GM12801 (cell line): ENCODE results near the gene SEL1L.

Source experiments
- TF ChIP-seq, protein P1 (sequence below): IDR thresholded peaks from one replicate; pipeline ENCODE4 v1.5.1; 2011; ENCODE audit warnings: control low read depth; ENCODE audit not compliant: insufficient read length; ENCODE audit errors: extremely low read depth

The SEL1L gene

DNA sequence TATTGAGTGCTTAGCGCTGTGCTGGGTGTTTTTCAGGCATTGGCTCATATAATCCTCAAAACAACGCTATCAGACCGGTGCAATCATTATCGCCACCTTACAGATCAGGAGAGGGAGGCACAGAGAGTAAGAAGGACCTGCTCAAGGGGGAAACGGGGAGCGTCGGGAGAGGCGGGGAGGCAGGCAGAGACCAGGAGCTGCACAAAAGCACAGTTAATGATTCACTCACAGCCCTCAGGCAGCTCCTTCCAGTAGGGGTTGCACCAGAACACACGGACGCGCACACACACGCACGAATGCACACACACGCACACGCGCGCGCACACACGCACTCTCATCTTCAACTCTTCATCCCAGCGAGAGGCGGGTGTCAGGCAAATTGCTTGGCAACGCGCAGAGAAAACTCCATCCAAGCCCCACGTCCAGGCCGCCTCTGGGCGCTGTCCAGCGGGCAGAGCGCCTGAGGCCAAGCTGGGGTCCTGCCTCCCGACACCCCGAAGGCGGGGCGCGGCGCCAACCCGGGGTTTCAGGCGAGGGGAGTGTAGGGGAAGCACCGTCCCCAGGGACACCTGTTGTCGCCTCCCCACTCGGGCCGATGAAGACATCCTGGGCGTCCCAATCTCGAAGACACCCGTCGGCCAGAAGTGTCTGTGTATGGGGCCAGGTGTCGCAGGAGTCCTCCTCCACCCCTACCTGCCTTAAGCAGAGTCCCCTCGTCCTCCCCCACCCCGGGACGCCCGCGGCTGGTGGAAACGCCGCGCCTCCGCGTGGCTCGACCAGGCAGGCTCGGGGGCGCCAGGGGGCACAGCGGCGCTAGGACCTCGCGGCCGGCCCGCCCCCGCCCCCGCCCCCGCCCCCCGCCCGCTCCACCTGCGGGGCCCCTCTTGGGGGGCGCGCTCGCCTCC, 98.0 kb downstream of the SEL1L start:
- TF ChIP-seq, protein P1, sequence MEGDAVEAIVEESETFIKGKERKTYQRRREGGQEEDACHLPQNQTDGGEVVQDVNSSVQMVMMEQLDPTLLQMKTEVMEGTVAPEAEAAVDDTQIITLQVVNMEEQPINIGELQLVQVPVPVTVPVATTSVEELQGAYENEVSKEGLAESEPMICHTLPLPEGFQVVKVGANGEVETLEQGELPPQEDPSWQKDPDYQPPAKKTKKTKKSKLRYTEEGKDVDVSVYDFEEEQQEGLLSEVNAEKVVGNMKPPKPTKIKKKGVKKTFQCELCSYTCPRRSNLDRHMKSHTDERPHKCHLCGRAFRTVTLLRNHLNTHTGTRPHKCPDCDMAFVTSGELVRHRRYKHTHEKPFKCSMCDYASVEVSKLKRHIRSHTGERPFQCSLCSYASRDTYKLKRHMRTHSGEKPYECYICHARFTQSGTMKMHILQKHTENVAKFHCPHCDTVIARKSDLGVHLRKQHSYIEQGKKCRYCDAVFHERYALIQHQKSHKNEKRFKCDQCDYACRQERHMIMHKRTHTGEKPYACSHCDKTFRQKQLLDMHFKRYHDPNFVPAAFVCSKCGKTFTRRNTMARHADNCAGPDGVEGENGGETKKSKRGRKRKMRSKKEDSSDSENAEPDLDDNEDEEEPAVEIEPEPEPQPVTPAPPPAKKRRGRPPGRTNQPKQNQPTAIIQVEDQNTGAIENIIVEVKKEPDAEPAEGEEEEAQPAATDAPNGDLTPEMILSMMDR: no peak

DNA sequence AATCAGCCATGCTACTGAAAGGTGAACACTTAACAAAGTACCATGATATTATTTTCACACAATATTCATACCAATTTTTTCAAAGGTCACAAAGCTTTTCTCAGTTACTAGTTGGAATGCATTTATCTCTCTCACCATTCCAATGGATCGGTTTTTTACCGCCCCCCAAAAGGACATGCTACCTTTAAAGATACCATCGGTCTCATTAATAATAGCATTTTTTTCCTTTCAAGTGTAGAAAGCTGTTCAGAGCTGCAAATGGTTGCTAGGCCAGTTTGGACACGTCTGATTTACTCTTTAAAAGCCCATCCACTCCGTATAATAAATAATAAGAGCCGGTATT, 98.6 kb downstream of the SEL1L start:
- TF ChIP-seq, protein P1: no peak

DNA sequence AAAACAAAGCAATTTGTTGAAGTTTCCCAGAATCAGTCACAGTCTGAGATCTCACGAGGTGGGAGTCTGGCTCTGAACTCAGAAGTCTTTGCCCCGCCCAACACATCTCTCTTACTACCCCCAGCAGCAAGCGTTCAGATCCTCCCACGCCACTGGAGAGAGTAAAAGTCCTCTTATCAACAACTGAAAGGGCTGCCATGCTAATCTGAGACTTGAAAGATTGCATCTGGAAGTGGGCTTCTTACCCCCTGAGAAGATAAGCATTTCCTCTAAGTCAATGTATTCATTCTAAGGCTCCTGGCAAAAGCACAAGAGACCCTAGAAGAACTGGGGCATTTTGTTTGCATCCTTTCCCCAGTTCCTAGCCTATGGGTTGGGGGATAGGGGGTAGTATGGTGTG, 99.4 kb downstream of the SEL1L start:
- TF ChIP-seq, protein P1: no peak

DNA sequence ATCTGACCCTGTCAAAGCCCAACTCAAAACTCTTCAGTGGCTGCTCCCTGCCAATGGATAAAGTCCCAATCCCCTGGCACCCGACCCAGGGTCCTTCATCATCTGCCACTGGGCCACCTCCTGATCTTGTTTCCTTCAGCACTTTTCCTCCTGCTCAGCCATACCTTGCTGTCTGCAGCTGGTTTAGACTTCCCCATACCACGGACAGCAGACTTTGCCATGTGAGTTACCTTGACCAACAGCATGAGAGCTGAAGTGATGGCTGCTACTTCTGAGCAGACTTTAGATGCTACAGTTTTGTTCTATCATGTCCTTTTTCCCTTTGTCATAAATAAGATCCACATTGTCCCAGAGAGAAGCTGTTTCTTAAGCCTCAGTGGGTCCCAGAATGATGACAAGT, 100.3 kb downstream of the SEL1L start:
- TF ChIP-seq, protein P1: no peak

DNA sequence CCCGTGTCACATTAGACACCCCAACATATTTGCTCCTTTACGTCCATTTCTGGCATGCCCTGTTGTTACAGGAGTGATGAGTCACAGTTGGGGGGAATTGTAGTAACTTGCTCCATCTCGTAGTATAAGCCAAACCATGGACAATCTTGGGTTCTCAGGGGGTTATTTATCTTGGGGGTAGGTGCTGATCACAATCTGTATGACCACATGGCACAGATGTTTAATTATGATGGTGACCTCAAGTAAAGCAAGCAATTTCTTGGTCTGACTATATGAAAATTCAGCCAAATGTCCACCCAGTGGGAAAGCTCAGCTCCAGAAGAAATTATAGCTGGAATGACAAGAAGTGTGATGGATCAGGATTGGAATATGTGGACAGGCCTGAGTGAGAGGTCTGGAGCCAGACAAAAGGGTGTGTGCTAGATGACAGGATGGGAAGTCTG, 101.4 kb downstream of the SEL1L start:
- TF ChIP-seq, protein P1: no peak

- TF ChIP-seq, protein P1: no peak
Measured at GRCh38 chr14:81430235-81430634, 103.4 kb downstream of the SEL1L start.

- TF ChIP-seq, protein P1: no peak
Measured at GRCh38 chr14:81429028-81429427, 104.6 kb downstream of the SEL1L start.
